Skeletal muscle tissue (tissue), 4 donors: ENCODE data around the gene CACNG4. TPM values are rescaled to one million over a fixed set of nuclear protein-coding genes. Genes with fewer than 3 reads are reported as not detected.
"Not testable (repeated sequence)": the region's sequence is repeated elsewhere in the genome, so short reads cannot be mapped to it uniquely, and the experiment has no call there.

ENCODE experiments used
- H3K27ac ChIP-seq: one replicate; pipeline ENCODE4 v1.7.0; 2013; ENCODE audit warnings: mild to moderate bottlenecking, low read depth, low read length, inconsistent platforms
- H3K27me3 ChIP-seq, 3 donors: one replicate each; pipeline ENCODE4 v1.7.0; 2013; ENCODE audit warnings: low read length in 3 of 3; ENCODE audit not compliant: control insufficient read depth in 3 of 3, insufficient read depth in 3 of 3
- H3K36me3 ChIP-seq, 3 donors: one replicate each; pipeline ENCODE4 v1.7.0; 2013; ENCODE audit warnings: low read length in 3 of 3; ENCODE audit not compliant: control insufficient read depth in 3 of 3, insufficient read depth in 3 of 3
- H3K4me1 ChIP-seq, 3 donors: one replicate each; pipeline ENCODE4 v1.7.0; 2013; ENCODE audit warnings: low read length in 3 of 3, mild to moderate bottlenecking in 3 of 3; ENCODE audit not compliant: control insufficient read depth in 3 of 3, insufficient read depth in 3 of 3
- H3K4me3 ChIP-seq, 3 donors: one replicate each; pipeline ENCODE4 v1.7.0; 2013; ENCODE audit warnings: low read length in 3 of 3
- H3K9ac ChIP-seq, 3 donors: one replicate each; pipeline ENCODE4 v1.7.0; 2013; ENCODE audit warnings: low read length in 3 of 3, mild to moderate bottlenecking in 3 of 3, moderate library complexity in 2 of 3, low read depth in 1 of 3
- H3K9me3 ChIP-seq, 3 donors: one replicate each; pipeline ENCODE4 v1.7.0; 2013; ENCODE audit warnings: low read length in 3 of 3; ENCODE audit not compliant: control insufficient read depth in 3 of 3
- total RNA-seq: library from RNA; depleted of rRNA; stranded (reverse); fragments of >200 nt; gene quantifications from one replicate; pipeline ENCODE4 v1.2.3, GENCODE V29; 2014
- donor health status: Osteomylitis.

CACNG4 gene
- total RNA-seq, 1 donor from 2014 or later: 1.6 TPM

GRCh38 chr17:66970140-66970539, 5.6 kb downstream of the CACNG4 start:
- Histone ChIP-seq H3K27me3 (peaks cover 41 to 53% (median 42%) of the 10 kb centered on the region in 3 donors), H3K4me1 (peaks cover 17 to 22% (median 19%) of the 10 kb centered on the region in 3 donors), H3K9me3 (no peaks in the 10 kb centered on the region), H3K27ac (no peak overlapping the region), H3K9ac (no peak overlapping the region), H3K36me3 (no peaks in the 10 kb centered on the region), H3K4me3 (no peak overlapping the region)

- Histone ChIP-seq H3K9ac (no peak overlapping the region), H3K27me3 (peaks cover 38 to 50% (median 39%) of the 10 kb centered on the region in 3 donors), H3K36me3 (no peaks in the 10 kb centered on the region), H3K27ac (no peak overlapping the region), H3K9me3 (no peaks in the 10 kb centered on the region), H3K4me1 (peaks cover 21 to 25% (median 24%) of the 10 kb centered on the region in 3 donors), H3K4me3 (no peak overlapping the region)
These were observed 6.3 kb downstream of the CACNG4 start for GRCh38 chr17:66970797-66971196.

GRCh38 chr17:66971264-66971663, 6.8 kb downstream of the CACNG4 start:
- Histone ChIP-seq H3K27me3 (peaks cover 34 to 49% (median 34%) of the 10 kb centered on the region in 3 donors), H3K9ac (no peak overlapping the region), H3K36me3 (no peaks in the 10 kb centered on the region), H3K9me3 (no peaks in the 10 kb centered on the region), H3K4me1 (peaks cover 22 to 25% (median 24%) of the 10 kb centered on the region in 3 donors), H3K27ac (no peak overlapping the region), H3K4me3 (no peak overlapping the region)

GRCh38 chr17:66971730-66972441, 7.4 kb downstream of the CACNG4 start:
- Histone ChIP-seq H3K9ac (no peak overlapping the region), H3K36me3 (no peaks in the 10 kb centered on the region), H3K4me1 (peaks cover 22 to 25% (median 24%) of the 10 kb centered on the region in 3 donors), H3K4me3 (no peak overlapping the region), H3K9me3 (no peaks in the 10 kb centered on the region), H3K27me3 (peaks cover 27 to 43% (median 28%) of the 10 kb centered on the region in 3 donors), H3K27ac (no peak overlapping the region)

- peaks cover 22 to 37% (median 22%) of the 10 kb centered on the region in 3 donors for H3K27me3 ChIP-seq
- peaks cover 25 to 26% (median 25%) of the 10 kb centered on the region in 3 donors for H3K4me1 ChIP-seq
These were observed 7.9 kb downstream of the CACNG4 start for GRCh38 chr17:66972442-66972830.

GRCh38 chr17:66975188-66975587, 10.7 kb downstream of the CACNG4 start:
- peaks cover 2 to 19% (median 3%) of the 10 kb centered on the region in 3 donors for H3K27me3 ChIP-seq
- no peaks in the 10 kb centered on the region for H3K36me3 ChIP-seq

More at GRCh38 chr17:66972442-66972830, 7.9 kb downstream of the CACNG4 start:
- not testable (repeated sequence) for H3K36me3 ChIP-seq, H3K27ac ChIP-seq, H3K4me3 ChIP-seq, H3K9me3 ChIP-seq, H3K9ac ChIP-seq

GRCh38 chr17:66975614-66976378, 11.3 kb downstream of the CACNG4 start:
- Histone ChIP-seq H3K4me1 (peaks cover 42 to 46% (median 45%) of the 10 kb centered on the region in 3 donors), H3K36me3 (no peaks in the 10 kb centered on the region), H3K9ac (peak overlapping the region in 1 of 3 donors; percentile 25), H3K27ac (no peak overlapping the region), H3K27me3 (peaks cover 0 to 19% (median 0%) of the 10 kb centered on the region in 3 donors), H3K9me3 (no peaks in the 10 kb centered on the region), H3K4me3 (peak overlapping the region in 1 of 3 donors; percentile 45)

More at GRCh38 chr17:66975188-66975587, 10.7 kb downstream of the CACNG4 start:
- Histone ChIP-seq H3K9me3 (no peaks in the 10 kb centered on the region), H3K9ac (peak overlapping the region in 1 of 3 donors; percentile 25), H3K27ac (no peak overlapping the region), H3K4me1 (peaks cover 44 to 46% (median 45%) of the 10 kb centered on the region in 3 donors), H3K4me3 (no peak overlapping the region)

GRCh38 chr17:66976379-66976663, 11.8 kb downstream of the CACNG4 start:
- Histone ChIP-seq H3K4me3 (peak overlapping the region in 1 of 3 donors; percentile 41), H3K27me3 (peaks cover 0 to 19% (median 0%) of the 10 kb centered on the region in 3 donors), H3K4me1 (peaks cover 39 to 46% (median 45%) of the 10 kb centered on the region in 3 donors), H3K9me3 (no peaks in the 10 kb centered on the region), H3K36me3 (no peaks in the 10 kb centered on the region), H3K9ac (peak overlapping the region in 1 of 3 donors; percentile 62), H3K27ac (no peak overlapping the region)

- Histone ChIP-seq H3K9ac (peak overlapping the region in 1 of 3 donors; percentile 62), H3K4me3 (no peak overlapping the region), H3K4me1 (peaks cover 39 to 46% (median 45%) of the 10 kb centered on the region in 3 donors), H3K36me3 (no peaks in the 10 kb centered on the region), H3K9me3 (no peaks in the 10 kb centered on the region), H3K27me3 (peaks cover 0 to 19% (median 0%) of the 10 kb centered on the region in 3 donors), H3K27ac (no peak overlapping the region)
These were observed 12.3 kb downstream of the CACNG4 start for GRCh38 chr17:66976781-66977201.
